HG02981 (cell line): ENCODE results near the gene AUTS2.

Experiments used
- ATAC-seq: cut with Tn5 transposase; IDR thresholded peaks from one replicate; pipeline ENCODE4 v1.9.1; 2021; ENCODE audit warnings: mild to moderate bottlenecking, moderate library complexity; ENCODE audit not compliant: unreplicated experiment

AUTS2 gene

DNA sequence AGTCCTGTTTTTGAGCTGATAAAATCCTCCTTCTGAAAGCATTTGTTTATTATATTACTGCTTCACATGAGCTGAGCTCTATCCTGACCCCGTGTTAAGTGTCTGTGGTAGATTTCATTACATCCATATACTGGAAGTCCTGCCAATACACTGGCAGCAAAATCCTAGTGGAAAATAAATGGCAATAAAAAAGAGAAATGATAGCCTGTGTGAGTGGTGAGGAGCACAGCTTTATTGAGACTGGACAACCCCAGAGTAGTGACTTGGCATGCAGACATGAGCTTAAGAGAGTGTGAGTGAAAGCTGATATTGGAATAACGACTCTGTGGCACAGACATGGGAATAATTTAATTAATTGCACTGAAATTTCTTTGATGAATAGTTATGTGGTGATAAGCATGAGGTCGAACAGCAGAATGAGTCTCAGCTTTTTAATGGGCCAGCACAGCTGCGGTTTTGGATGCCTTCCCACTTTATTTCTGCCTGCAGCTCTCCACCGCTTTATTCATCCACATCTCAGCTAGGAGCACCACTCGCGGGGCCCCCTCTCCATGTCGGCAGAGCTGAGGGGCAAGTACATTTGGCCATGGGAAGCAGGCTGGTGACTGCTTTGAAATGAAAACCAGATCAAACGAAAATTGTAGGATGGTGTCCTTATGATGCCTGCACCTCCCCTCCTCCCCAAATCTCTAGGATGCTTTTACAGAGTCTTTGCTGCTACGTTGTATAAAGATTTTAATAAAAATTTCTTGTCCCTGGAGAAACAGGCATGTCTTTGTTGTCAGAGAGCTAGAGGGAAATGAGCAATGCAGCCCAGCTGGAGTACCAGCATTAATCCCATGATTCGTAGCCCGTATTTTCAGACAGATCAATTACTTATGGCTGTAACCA is 494.3 kb downstream of the AUTS2 start:
- no peak for ATAC-seq

DNA sequence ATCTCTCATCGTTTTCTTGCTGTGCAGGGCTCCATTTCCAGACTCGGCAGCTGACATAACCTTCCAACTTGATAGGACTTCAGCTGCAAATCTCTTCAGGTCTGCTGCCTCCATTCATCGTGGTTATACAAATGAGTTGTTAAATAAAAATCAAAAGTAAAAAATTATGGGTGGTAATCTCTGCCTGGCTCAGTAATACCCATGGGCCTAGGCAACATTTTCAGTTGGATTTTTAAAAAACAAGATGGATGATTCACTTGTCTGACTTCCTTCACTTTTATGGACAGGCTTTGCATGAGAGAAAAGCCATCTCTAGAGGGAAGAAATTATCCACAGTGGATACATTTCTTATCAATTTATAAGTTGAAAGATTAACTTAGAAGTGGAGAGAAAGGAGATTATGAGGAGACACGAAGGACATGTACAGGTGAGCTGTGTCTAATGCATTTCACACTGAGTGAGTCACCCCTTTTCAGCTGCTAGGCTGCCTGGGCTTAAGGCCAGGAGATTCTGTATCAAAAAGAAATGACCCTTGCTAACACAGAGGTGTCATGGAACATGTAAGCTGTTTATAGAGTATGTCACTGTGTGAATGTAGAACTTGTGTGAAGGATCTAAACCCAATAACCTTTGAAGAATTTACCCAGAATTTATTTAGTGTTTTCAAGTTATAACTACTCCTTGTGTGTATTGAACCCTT is 495.1 kb downstream of the AUTS2 start:
- ATAC-seq: no peak

DNA sequence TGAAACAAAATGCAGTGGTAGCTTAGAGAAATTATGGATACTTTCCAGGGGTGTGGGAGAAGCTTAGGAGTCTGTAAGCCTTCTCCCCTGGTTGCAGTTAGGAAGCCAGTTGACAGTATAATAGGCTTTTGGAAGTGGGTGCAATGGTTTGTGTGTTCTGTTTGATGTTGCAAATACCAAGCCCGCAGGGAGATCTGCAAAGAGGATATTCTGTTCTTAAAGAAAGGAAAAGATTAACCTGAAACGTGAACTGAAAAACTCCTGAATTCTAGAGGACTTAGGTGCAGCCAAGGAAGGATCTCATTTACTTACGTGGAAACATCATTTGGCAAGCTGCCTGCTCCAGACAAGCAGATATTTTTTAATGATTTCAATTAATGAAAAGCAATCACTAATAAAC is 496.6 kb downstream of the AUTS2 start:
- ATAC-seq: no peak

DNA sequence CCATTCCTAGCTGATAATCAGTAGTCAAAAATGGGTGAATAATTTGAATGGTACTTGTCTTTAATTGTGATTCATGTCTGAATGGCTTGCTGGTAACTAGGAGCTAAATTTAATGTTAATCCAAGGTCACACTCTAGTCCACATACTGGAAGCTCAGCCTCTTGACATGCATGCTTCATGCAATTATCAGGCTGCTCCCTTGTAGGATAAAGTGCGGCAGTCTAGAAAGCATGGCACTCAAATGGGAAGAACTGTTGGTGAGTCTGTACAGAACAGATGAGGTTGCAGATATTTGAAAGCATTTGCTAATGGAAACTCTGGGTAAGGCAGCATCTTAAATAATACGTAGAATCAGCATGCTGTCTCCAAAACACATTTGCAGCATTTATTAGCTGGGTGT is 499.4 kb downstream of the AUTS2 start:
- ATAC-seq: no peak

DNA sequence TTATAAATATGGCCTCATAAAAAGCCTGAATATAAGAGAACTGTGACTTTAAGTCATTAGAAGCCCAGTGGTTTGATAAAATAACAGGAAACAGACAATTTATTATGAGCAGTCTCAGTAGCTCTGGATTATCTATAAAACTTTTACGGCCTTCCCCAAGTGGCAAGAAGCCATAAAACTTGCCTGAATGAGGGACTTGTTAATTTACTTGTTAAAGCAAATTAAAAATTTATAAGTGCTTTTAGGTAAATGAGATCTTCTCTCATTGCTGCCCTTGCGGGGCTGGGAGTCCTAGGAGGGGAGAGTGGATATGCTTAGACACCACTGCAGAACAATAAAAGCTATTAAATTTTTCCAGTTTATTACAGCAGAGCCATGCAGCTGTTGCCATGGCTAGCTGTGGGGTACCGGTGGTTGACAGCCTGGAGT is 499.9 kb downstream of the AUTS2 start:
- no peak for ATAC-seq

DNA sequence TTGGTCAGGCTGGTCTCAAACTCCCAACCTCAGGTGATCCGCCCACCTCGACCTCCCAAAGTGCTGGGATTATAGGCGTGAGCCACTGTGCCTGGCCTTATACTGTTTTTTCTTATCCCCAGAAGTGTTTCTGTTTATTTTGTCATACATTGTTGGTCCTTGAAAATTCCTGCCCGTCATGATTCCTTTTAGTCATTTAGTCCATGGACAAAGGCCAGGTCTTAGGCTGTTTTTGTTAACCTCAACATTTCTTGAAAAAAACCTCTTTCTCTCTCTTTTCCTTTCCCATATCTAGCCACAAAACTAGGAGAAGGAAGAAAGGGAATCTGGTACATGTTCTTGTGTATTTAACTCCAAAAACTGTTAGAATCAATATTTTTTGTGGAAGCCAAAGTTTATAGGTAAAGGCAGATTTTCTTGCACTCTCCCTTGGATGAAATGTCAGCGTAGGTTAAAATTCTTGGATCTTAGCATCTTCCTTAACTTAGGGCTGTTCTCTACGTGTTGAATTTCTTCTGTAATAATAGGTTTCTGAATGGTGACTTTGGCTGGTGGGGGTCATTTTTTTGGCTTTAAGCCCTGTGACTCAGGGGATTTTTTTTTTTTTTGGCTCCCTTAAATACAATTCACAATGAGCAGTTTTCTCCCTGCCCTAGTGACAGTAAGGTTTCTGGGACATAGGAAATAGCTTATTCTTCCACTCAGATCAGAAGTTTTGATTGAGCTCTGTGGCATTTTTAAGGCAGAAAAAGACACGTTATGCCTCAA is 500.8 kb downstream of the AUTS2 start:
- ATAC-seq: no peak

DNA sequence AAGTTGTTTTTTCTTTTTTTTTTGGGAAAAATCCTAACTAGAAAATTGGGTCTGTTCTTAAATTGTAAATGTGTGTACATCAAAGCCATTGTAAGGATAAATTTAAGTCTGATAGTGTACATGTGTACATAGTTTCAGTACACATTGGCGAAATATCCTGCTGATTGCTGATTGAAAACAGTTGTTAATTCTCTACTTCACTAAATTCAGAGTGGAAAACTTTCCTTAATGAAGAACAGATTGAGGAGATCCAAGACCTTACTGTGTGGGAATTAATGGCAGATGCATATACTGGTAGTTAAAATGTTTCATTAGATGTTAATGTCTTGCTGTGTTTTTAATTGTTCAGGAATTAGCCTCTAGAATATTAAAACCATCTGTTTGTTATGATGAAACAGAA is 506.0 kb downstream of the AUTS2 start:
- ATAC-seq: no peak

DNA sequence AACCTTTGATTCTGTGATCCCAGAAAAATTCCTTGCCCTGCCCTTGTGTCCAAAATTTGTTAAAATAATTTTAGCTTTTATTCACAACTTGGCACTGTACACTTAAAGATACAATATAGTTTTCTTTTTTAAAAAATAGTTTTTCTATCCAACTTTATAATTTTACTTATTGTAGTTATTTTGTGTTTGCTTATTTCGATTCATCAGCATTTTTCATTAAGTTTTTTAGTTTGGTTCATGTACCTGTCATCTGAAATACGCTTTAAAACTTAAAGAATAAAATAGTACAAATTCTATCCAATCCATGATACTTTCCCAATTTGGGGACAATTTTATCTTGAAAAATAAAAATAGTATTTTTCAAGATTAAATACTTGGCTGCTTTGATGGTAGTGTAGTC is 514.8 kb downstream of the AUTS2 start:
- no peak for ATAC-seq

DNA sequence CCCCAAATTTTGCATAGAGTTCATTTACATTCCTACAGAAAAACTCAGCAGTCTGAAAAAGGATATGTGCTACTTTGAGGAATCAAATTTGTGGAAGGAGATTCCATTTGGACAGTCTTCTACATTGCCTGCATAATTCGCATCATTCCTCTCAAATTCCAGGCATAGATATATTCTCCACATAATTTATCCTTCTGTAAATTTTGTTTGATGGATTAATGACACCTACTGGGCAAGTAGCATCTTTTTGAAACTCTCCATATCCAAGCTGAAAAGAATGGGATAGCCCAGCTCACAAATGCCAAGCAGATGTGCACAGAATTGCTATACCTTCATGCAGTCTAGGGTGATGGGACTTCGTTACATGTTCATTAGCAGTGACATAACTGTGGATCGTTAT is 515.3 kb downstream of the AUTS2 start:
- no peak for ATAC-seq

DNA sequence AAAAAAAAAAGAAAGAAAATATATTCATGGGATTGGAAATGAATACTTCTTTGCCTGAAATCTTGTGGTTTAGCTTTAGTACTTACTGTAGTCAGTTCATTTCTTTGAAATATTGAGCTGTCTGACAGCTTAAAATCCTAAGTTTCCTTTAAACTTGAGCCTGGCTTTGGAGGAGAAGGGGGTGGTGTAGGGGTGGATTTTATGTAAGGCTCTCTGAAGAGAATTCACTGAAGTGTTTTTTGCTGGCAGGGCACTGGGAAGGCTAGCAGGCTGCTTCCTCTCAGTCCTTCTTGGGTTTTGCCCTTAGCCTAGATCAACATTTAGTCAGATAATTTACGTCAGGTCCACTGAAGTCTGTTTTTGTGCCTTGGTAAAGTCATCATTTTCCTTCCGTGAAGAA is 516.5 kb downstream of the AUTS2 start:
- ATAC-seq: no peak

DNA sequence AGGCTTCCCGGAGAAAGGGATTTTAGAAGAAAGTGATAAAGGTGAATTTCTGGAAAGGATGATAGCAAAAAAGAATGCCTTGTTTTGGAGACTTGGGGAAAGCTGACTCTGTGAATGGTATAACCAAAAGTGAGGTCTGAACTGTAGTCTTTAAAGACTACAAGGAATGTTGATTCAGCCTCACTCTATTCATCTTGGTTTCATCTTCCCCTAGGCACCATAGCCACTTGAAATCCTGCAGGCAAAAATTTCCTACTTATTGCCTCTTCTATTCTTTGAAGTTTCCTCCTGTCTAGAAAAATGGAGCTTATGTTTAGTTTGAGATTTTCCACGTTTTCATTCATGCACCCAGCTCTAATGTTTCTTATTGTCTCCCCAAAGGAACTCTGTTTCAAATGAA is 518.0 kb downstream of the AUTS2 start:
- no peak for ATAC-seq

DNA sequence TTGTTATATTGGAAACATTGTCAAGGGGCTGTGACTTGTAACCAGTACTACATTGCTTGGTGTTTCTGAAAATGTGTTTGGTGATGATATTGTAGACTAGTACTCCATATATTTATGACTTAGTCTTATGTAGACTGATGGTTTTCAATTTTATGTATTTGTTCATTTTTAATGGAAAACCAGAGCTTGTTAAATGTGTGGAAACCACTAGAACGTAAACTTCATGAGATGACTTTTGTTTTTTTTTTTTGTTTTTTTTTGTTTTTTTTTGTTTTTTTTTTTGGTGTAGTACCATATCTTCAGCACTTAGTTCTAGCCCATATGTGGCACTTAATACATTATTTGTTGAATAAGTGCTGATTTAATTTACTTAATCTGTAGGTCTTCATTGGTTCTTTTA is 518.6 kb downstream of the AUTS2 start:
- ATAC-seq: no peak

DNA sequence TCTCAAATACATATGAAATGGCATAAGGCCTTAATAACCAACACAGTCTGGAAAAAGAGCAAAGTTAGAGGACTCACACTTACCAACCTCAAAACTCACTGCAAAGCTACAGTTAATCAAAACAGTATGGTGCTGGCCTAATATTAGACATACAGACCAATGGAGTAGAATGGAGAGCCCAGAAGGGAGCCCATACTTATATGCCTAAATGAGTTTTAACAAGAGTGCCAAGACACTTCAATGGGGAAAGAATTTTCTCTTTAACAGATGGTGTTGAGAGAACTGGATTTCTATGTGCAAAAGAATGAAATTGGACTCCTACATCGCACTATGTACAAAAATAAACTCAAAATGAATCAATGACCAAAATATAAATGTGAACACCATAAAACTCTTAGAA is 522.6 kb downstream of the AUTS2 start:
- ATAC-seq: no peak

DNA sequence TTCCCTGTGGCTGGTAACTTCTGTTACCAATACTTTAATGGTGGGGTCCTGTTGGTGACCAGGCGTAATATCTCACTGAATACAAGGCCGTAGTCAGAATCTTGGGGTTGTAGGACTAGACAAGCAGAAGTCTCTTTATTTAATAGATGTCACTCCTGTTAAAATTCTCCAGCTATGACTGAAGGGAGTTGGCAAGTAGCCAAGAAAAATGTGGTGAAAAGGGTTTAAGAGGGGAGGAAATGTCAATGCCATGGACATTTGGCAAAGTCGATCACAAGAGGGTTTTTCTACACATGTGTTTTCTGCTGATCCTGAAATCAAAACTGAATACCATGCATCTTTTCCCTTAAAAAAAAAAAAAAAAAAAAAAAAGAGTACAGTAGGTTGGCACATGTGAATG is 533.5 kb downstream of the AUTS2 start:
- no peak for ATAC-seq

DNA sequence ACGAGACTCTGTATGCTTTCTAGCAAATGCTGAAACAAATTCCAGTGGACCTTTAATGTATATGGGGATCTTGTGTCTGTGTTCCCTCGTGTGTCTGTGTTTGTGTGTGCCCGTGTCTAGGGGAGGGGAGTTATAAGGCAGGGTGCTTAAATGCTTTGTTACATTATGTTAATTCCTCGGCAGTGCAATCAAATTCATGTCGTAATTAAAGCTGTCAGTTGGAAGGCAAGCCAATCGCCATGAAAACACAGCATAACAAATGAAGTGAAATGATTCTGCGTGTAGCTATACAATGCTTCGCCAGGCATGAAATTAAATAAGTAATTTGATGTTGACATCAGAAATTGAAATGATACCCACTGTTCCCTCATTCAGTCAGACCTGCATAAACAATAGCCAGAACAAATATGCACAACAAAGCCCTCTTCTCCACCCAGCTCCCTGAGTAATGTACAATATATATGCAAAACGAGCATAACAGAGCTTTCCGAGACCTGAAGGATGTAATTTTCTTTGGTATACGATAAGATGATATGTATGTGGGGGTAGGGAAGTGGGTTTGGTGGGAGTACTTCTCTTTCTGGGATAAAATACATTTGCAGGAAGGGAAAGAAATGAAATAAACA is 534.1 kb downstream of the AUTS2 start:
- ATAC-seq: no peak

DNA sequence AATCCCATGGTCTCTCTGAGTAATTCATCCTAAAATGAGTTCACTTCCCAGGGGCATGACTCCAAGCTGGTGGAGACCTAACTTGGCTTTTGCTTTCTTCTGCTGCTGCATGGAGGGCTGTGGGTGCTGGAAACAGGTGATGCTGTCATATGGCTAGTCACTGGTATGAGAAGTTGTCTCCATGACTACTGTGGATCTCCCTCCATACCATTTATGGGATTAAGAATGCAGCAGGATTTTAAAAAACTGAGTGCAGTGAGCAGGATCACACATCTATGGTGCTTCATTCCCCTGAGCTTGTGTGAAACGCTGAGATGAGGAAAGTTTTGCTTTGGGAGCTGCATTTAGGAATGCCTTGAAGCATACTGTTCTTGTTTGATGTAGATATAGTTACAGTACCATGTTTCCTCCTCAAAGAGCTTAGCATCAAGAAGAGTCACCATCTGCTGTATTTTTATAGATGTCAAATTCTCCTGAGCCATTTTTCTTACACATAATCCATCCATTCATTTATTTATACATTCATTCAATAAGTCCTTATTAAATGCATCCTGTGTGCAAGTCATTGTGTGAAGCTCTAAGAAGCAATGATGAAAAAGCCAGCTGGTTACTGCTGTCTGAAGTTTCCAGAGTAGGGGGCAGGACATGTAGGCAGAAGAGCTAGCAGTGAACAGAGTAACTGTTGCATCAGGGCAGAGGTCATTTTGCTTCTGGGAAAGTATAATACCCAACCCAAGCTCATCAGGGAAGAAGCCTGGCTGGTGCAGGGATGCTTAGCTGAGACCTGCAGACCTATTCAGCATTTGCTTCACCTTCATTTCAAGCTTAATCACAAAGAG is 534.8 kb downstream of the AUTS2 start:
- ATAC-seq: no peak

DNA sequence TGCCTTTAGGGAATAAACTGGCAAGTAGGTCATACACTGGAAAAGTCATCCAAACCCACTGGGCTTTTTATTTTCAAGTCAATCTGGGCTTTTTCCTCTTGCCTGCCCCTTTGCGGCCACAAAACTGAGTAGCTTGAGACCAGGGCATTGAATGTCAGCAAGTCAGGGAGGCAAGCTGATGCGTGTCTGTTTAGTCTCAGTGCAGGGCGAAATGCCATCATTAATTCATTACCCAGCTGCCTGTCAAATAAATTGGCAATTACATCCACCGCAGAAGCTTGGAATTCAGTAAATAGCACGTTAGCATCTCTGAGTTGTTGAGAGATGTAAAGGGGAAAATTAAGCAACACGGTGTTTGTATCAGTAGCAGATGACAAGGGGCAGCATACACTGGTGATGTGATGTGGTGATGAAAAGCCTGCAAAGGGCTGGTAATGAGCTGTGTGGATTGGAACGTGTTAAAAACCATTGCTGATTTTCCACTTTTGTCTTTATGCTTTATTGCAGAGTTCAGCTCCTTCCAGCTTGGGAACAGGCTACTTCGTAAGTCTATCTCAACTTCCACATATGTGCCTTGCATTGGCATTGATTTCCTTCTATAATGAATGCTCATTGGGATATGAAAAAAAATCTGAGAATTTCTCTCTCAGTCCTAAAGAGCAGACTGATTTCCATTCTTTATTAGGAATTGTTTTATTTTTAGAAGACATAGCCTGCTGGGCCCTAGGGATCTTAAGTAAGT is 535.9 kb downstream of the AUTS2 start:
- ATAC-seq: no peak

DNA sequence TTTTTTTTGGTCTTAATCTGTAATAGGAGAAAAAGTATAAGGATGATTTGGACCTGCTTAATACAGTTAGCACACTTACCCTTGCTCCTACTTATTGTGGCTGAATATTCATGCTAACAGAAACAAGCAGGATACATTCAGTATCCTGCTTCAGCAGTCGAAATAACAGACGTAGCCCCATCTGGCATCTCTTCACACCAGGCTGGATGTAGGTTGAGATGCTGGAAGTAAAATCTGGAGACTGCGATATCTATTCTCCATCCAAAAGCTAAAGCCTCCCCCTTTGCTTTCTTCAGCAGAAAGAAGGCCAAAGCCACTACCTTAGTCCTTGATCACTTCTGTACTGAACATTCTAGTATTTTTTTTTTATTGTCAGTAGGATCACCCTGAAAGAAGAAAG is 537.4 kb downstream of the AUTS2 start:
- ATAC-seq: no peak

DNA sequence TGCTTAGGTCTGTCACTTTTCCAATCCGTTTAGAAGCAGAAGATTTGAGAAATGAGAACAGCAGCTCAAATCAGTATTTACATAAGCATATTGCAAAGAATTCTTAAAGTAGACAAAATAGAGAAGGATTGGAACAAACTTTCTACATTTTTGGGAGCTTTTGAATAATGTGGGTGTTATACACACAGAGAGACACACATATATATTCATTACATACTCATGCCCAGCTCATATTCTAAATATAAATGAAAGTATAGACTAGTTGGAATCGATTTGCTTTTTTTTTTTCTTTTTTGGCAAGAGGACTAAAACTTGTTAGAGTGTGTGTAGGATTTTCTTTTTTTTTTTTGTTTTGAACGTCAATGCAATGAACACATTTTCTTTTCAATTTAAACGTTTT is 538.9 kb downstream of the AUTS2 start:
- no peak for ATAC-seq
